Subcutaneous adipose tissue (tissue), 4 donors: ENCODE data around the gene SCNN1A. TPM values are rescaled to one million over a fixed set of nuclear protein-coding genes. Genes with fewer than 3 reads are reported as not detected.

Source experiments
- total RNA-seq, 4 donors: library from RNA; depleted of rRNA; stranded (reverse); fragments of >200 nt; gene quantifications; one replicate each; pipeline ENCODE4 v1.1.0, GENCODE V29; 2016
- TF ChIP-seq, protein P1 (sequence below): fragments of 450-650 bp; IDR thresholded peaks from one replicate; pipeline ENCODE4 v1.5.1; 2016; ENCODE audit warnings: low read depth, mild to moderate bottlenecking, control low read depth, antibody characterized with exemption, moderate library complexity

SCNN1A gene
- total RNA-seq, 4 donors from 2014 or later = 3.4 to 5.8 (median 4.1) TPM

GRCh38 chr12:6407236-6407954 lies 32.0 kb upstream of the SCNN1A start:
- TF ChIP-seq, protein P1, sequence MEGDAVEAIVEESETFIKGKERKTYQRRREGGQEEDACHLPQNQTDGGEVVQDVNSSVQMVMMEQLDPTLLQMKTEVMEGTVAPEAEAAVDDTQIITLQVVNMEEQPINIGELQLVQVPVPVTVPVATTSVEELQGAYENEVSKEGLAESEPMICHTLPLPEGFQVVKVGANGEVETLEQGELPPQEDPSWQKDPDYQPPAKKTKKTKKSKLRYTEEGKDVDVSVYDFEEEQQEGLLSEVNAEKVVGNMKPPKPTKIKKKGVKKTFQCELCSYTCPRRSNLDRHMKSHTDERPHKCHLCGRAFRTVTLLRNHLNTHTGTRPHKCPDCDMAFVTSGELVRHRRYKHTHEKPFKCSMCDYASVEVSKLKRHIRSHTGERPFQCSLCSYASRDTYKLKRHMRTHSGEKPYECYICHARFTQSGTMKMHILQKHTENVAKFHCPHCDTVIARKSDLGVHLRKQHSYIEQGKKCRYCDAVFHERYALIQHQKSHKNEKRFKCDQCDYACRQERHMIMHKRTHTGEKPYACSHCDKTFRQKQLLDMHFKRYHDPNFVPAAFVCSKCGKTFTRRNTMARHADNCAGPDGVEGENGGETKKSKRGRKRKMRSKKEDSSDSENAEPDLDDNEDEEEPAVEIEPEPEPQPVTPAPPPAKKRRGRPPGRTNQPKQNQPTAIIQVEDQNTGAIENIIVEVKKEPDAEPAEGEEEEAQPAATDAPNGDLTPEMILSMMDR = no peak

DNA sequence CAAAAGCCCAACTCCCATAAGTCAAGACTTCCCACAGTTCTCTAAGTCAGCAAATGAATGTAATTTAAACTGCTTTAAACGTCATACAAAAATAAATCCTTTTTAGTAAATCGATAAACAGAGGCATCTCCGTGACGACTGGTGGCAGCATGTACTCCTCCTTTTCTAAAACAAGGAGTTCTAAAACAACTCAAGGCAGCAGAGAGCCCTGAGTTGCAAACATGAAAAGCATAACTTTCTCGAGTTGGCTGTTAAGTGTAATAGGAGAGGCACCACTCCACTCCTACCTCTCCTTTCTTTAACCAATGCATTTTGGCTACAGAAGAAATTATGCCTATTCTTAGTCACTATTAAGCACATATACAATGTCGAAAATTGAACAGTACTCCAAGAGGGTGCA lies 30.6 kb upstream of the SCNN1A start:
- TF ChIP-seq, protein P1 = no peak

DNA sequence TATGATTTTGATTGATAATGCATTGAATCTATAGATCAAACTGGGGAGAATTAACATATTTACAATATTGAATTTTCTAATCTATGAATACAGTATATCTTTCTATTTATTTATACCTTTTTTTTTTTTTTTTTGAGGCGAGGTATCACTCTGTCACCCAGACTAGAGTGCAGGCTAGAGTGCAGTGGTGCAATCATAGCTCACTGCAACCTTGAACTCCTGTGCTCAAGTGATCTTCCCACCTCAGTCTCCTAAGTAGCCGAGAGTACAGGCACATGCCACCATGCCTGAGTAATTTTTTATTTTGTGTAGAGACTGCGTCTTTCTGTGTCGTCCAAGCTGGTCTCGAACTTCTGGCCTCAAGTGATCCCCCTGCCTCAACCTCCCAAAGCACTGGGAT lies 29.0 kb upstream of the SCNN1A start:
- TF ChIP-seq, protein P1 = no peak

- TF ChIP-seq, protein P1 = no peak
Measured at GRCh38 chr12:6399884-6400644, 24.7 kb upstream of the SCNN1A start.

GRCh38 chr12:6396031-6396430 lies 20.7 kb upstream of the SCNN1A start:
- TF ChIP-seq, protein P1 = no peak

DNA sequence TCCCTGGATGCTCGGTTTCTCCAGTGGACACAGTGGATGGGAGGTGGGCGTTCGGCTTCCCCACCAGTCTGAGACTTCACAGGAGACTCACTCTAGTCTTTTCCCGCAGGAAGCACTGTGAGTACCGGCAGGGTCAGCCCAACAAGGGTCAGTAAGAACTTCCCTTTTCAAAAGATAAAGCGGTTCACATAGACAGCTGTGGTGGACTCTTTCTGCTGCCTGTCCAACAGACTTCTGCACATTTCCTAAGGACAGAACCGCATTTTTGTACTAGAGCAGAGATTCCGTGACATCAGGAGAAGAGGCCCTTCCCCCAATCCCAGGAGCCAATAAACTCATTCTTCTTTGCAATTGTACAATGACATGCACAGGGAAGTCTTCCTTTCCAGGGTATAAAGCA lies 19.0 kb upstream of the SCNN1A start:
- TF ChIP-seq, protein P1 = no peak

GRCh38 chr12:6393109-6393508 lies 17.7 kb upstream of the SCNN1A start:
- TF ChIP-seq, protein P1 = no peak
